Liver (tissue), 9 donors: Measurements from ENCODE around the gene NR4A2. TPM values are rescaled to one million over a fixed set of nuclear protein-coding genes. Genes with fewer than 3 reads are reported as not detected.

ENCODE experiments used
- DNase-seq: peaks from one replicate; pipeline ENCODE4 v3.0.0-alpha.2; 2017; ENCODE audit warnings: low spot score
- H3K27ac ChIP-seq, 2 donors: one replicate each; pipeline ENCODE4 v1.7.0; 2013; ENCODE audit warnings: inconsistent platforms in 2 of 2, low read length in 2 of 2, control low read depth in 1 of 2, low read depth in 1 of 2, mild to moderate bottlenecking in 1 of 2
- H3K27me3 ChIP-seq, 4 donors: one replicate each; pipeline versions ENCODE4 v1.6.1 to v1.7.0; 2013; ENCODE audit warnings: low read length in 3 of 4, inconsistent platforms in 1 of 4, mild to moderate bottlenecking in 1 of 4, moderate library complexity in 1 of 4; ENCODE audit not compliant: control insufficient read depth in 4 of 4, insufficient read depth in 4 of 4
- H3K36me3 ChIP-seq, 4 donors: one replicate each; pipeline versions ENCODE4 v1.6.1 to v1.7.0; 2013; ENCODE audit warnings: low read length in 3 of 4, mild to moderate bottlenecking in 3 of 4, low read depth in 1 of 4, moderate library complexity in 1 of 4; ENCODE audit not compliant: control insufficient read depth in 4 of 4, insufficient read depth in 3 of 4
- H3K4me1 ChIP-seq, 4 donors: one replicate each; pipeline versions ENCODE4 v1.6.1 to v1.7.0; 2013; ENCODE audit warnings: low read length in 3 of 4, mild to moderate bottlenecking in 3 of 4, moderate library complexity in 1 of 4; ENCODE audit not compliant: control insufficient read depth in 4 of 4, insufficient read depth in 4 of 4
- H3K4me3 ChIP-seq, 3 donors: one replicate each; pipeline versions ENCODE4 v1.6.1 to v1.7.0; 2013; ENCODE audit warnings: low read length in 3 of 3, control low read depth in 1 of 3, low read depth in 1 of 3, mild to moderate bottlenecking in 1 of 3
- H3K9ac ChIP-seq, 2 donors: one replicate each; pipeline ENCODE4 v1.7.0; 2013; ENCODE audit warnings: low read length in 2 of 2, mild to moderate bottlenecking in 2 of 2, moderate library complexity in 2 of 2, control low read depth in 1 of 2, low read depth in 1 of 2
- H3K9me3 ChIP-seq, 4 donors: one replicate each; pipeline versions ENCODE4 v1.6.1 to v1.7.0; 2013; ENCODE audit warnings: low read length in 3 of 4; ENCODE audit not compliant: control insufficient read depth in 4 of 4
- ATF3 ChIP-seq: IDR thresholded peaks from 2 replicates; pipeline ENCODE4 v1.6.1; 2016; ENCODE audit warnings: antibody characterized with exemption
- CTCF ChIP-seq: fragments of 150-350 bp; IDR thresholded peaks from 2 replicates; pipeline ENCODE4 v1.5.1; 2017; ENCODE audit warnings: improper control_type of control experiment, low read depth, low read length; ENCODE audit not compliant: missing input control
- EGR1 ChIP-seq, 2 donors: IDR thresholded peaks; 2 replicates each; pipeline ENCODE4 v1.6.1; 2016 to 2018; ENCODE audit warnings: antibody characterized with exemption in 2 of 2, low read depth in 2 of 2
- FOXA1 ChIP-seq: IDR thresholded peaks from 2 replicates; pipeline ENCODE4 v1.6.1; 2016; ENCODE audit warnings: antibody characterized with exemption
- FOXA2 ChIP-seq: IDR thresholded peaks from 2 replicates; pipeline ENCODE4 v1.6.1; 2016; ENCODE audit warnings: antibody characterized with exemption
- GABPA ChIP-seq, 2 donors: IDR thresholded peaks in 1 of 2; conservative IDR thresholded peaks in 1 of 2; 2 replicates each; pipeline ENCODE4 v1.6.1; 2016; ENCODE audit warnings: antibody characterized with exemption in 2 of 2, mild to moderate bottlenecking in 1 of 2, moderate library complexity in 1 of 2
- HNF4A ChIP-seq, 2 donors: conservative IDR thresholded peaks; 2 replicates each; pipeline ENCODE4 v1.6.1; 2016; ENCODE audit warnings: antibody characterized with exemption in 2 of 2, mild to moderate bottlenecking in 2 of 2
- HNF4G ChIP-seq: IDR thresholded peaks from 2 replicates; pipeline ENCODE4 v1.6.1; 2016; ENCODE audit warnings: antibody characterized with exemption
- JUND ChIP-seq, 2 donors: IDR thresholded peaks; 2 replicates each; pipeline ENCODE4 v1.6.1; 2016; ENCODE audit warnings: antibody characterized with exemption in 2 of 2
- MAX ChIP-seq: IDR thresholded peaks from 2 replicates; pipeline ENCODE4 v1.6.1; 2016; ENCODE audit warnings: antibody characterized with exemption
- NR2F2 ChIP-seq: IDR thresholded peaks from 2 replicates; pipeline ENCODE4 v1.6.1; 2016; ENCODE audit warnings: antibody characterized with exemption
- RAD21 ChIP-seq, 2 donors: IDR thresholded peaks; 2 replicates each; pipeline ENCODE4 v1.6.1; 2016; ENCODE audit warnings: antibody characterized with exemption in 2 of 2, mild to moderate bottlenecking in 2 of 2
- REST ChIP-seq: IDR thresholded peaks from 2 replicates; pipeline ENCODE4 v1.6.1; 2016; ENCODE audit warnings: antibody characterized with exemption, mild to moderate bottlenecking
- RXRA ChIP-seq, 2 donors: IDR thresholded peaks; 2 replicates each; pipeline ENCODE4 v1.6.1; 2017 to 2018; ENCODE audit warnings: antibody characterized with exemption in 2 of 2, mild to moderate bottlenecking in 1 of 2
- SP1 ChIP-seq: IDR thresholded peaks from 2 replicates; pipeline ENCODE4 v1.6.1; 2018; ENCODE audit warnings: antibody characterized with exemption, mild to moderate bottlenecking
- TAF1 ChIP-seq: conservative IDR thresholded peaks from 2 replicates; pipeline ENCODE4 v1.6.1; 2016; ENCODE audit warnings: antibody characterized with exemption, mild to moderate bottlenecking
- YY1 ChIP-seq: IDR thresholded peaks from 2 replicates; pipeline ENCODE4 v1.6.1; 2016; ENCODE audit warnings: antibody characterized with exemption, mild to moderate bottlenecking
- ZBTB33 ChIP-seq: IDR thresholded peaks from 2 replicates; pipeline ENCODE4 v1.6.1; 2016; ENCODE audit warnings: antibody characterized with exemption
- WGBS: extraction: QIAGEN DNeasy Blood & Tissue Kit; methylation state at CpG from one replicate; pipeline ENCODE4 v1.1.7; 2013; 5-methylcytosine and 5-hydroxymethylcytosine counted together
- polyA plus RNA-seq, 2 donors: library from polyadenylated mRNA; stranded (reverse) in 1 of 2; unstranded in 1 of 2; fragments of 200-250 nt in 1 of 2; fragments of >200 nt in 1 of 2; fragmentation: Nextera tagmentation in 1 of 2; extraction: Ambion mirVana in 1 of 2; gene quantifications; one replicate each; pipeline versions ENCODE4 v1.2.1 to v1.2.3, GENCODE V29; 2013 to 2015
- total RNA-seq, 2 donors: library from RNA; depleted of rRNA; stranded (reverse); fragments of >200 nt; gene quantifications; one replicate each; pipeline ENCODE4 v1.2.3, GENCODE V29; 2014
- donor health status: healthy.
- donor health status: healthy.
- donor health status: healthy.
- donor health status: healthy.
- donor health status: healthy.

Gene NR4A2
- total and polyA plus RNA-seq, 4 donors: 0.08 to 0.96 (median 0.25) TPM

- TF ChIP-seq MAX: peak; percentile 30
- peak in 1 of 2 donors; percentile 16 for TF ChIP-seq GABPA (IDR thresholded peaks at IDR 0.05 in 1 of 2, conservative IDR thresholded peaks at IDR 0.05 in 1 of 2)
- TF ChIP-seq FOXA2: peak; percentile 21
- TF ChIP-seq HNF4G: no peak
- TF ChIP-seq RXRA (IDR thresholded peaks at IDR 0.05): peak in 1 of 2 donors; percentile 7
- TF ChIP-seq REST: peak; percentile 91
- peak; percentile 80 for TF ChIP-seq YY1
- no peak for TF ChIP-seq FOXA1
- peak; percentile 61 for TF ChIP-seq SP1
- TF ChIP-seq HNF4A (conservative IDR thresholded peaks at IDR 0.05): no peak
- no peak for TF ChIP-seq EGR1 (IDR thresholded peaks at IDR 0.05; ENCODE audit: low read depth in 2 of 2)
- no peak for TF ChIP-seq ZBTB33
- TF ChIP-seq RAD21 (IDR thresholded peaks at IDR 0.05): peak; percentile 29 to 47
- TF ChIP-seq JUND (IDR thresholded peaks at IDR 0.05): peak in 1 of 2 donors; percentile 44
- no peak for TF ChIP-seq ATF3
- TF ChIP-seq NR2F2: no peak
- peak; percentile 51 for TF ChIP-seq TAF1
- TF ChIP-seq CTCF: no peak
- peak overlapping the region; percentile 97 to 98 for H3K27ac ChIP-seq
- H3K9me3 ChIP-seq: no peaks in the 10 kb centered on the region
- DNase-seq: no peak
- peaks cover 0 to 2% (median 0%) of the 10 kb centered on the region in 4 donors for H3K27me3 ChIP-seq
- peaks cover 0 to 18% (median 7%) of the 10 kb centered on the region in 4 donors for H3K4me1 ChIP-seq
- WGBS: 2% methylated on average over 40 of the region's 40 CpGs
- H3K9ac ChIP-seq: peak overlapping the region; percentile 91 to 95
- peak overlapping the region; percentile 44 to 91 (median 69) for H3K4me3 ChIP-seq
- no peaks in the 10 kb centered on the region for H3K36me3 ChIP-seq
Measured at GRCh38 chr2:156334496-156335478, 2.3 kb upstream of the NR4A2 start.
